Gastroesophageal sphincter (tissue), 4 donors: Measurements from ENCODE around the gene MEF2C. TPM values are rescaled to one million over a fixed set of nuclear protein-coding genes. Genes with fewer than 3 reads are reported as not detected.

ENCODE experiments used
- ATAC-seq: fragments of 150-250 bp; one replicate; pipeline ENCODE4 v1.9.1; 2016; ENCODE audit warnings: mild to moderate bottlenecking, moderate library complexity
- H3K27ac ChIP-seq, 4 donors: fragments of 200-600 bp; sonication (generic) in 3 of 4; 1 replicate in 3 of 4; 2 replicates in 1 of 4; pipeline ENCODE4 v1.5.1; 2016 to 2019
- H3K27me3 ChIP-seq: fragments of 200-600 bp; sonication (generic); one replicate; pipeline ENCODE4 v1.5.1; 2019
- H3K36me3 ChIP-seq, 2 donors: fragments of 200-600 bp; sonication (generic); one replicate each; pipeline ENCODE4 v1.5.1; 2019; ENCODE audit warnings: control low read depth in 1 of 2
- H3K4me1 ChIP-seq, 3 donors: fragments of 200-600 bp; sonication (generic); 1 replicate in 2 of 3; 2 replicates in 1 of 3; pipeline ENCODE4 v1.5.1; 2016 to 2019; ENCODE audit warnings: control low read depth in 2 of 3
- H3K4me3 ChIP-seq, 2 donors: fragments of 200-600 bp; sonication (generic); one replicate each; pipeline ENCODE4 v1.5.1; 2019; ENCODE audit warnings: mild to moderate bottlenecking in 1 of 2, moderate library complexity in 1 of 2
- H3K9me3 ChIP-seq, 3 donors: fragments of 200-600 bp; sonication (generic); one replicate each; pipeline ENCODE4 v1.5.1; 2017 to 2019; ENCODE audit warnings: control low read depth in 2 of 3
- EP300 ChIP-seq: sonication (generic); formaldehyde crosslinking; IDR thresholded peaks from one replicate; pipeline ENCODE4 v1.6.1; 2017; ENCODE audit warnings: antibody characterized with exemption, mild to moderate bottlenecking
- POLR2A ChIP-seq, 2 donors: fragments of 450-650 bp; IDR thresholded peaks; one replicate each; pipeline ENCODE4 v1.6.1; 2017; ENCODE audit warnings: antibody characterized with exemption in 2 of 2, mild to moderate bottlenecking in 2 of 2, moderate library complexity in 1 of 2
- POLR2AphosphoS5 ChIP-seq: sonication (generic); formaldehyde crosslinking; IDR thresholded peaks from one replicate; pipeline ENCODE4 v1.6.1; 2017; ENCODE audit warnings: antibody characterized with exemption
- WGBS, 2 donors: methylation state at CpG; one replicate each; pipeline ENCODE4 v1.1.5; 2018; ENCODE audit warnings: low coverage in 1 of 2; 5-methylcytosine and 5-hydroxymethylcytosine counted together
- total RNA-seq, 4 donors: library from RNA; depleted of rRNA; stranded (reverse); fragments of >200 nt; gene quantifications; one replicate each; pipeline ENCODE4 v1.1.0, GENCODE V29; 2016
- TF ChIP-seq, protein P1 (sequence below), 4 experiments: fragments of 200-600 bp in 2 of 4; fragments of 450-650 bp in 2 of 4; sonication (generic) in 1 of 4; IDR thresholded peaks; one replicate each; pipeline ENCODE4 v1.5.1; 2017 to 2019; ENCODE audit warnings: antibody characterized with exemption in 4 of 4, mild to moderate bottlenecking in 2 of 4, moderate library complexity in 2 of 4

MEF2C gene
- total RNA-seq, 4 donors from 2014 or later, result 23.1 to 66.9 (median 29.5) TPM

DNA sequence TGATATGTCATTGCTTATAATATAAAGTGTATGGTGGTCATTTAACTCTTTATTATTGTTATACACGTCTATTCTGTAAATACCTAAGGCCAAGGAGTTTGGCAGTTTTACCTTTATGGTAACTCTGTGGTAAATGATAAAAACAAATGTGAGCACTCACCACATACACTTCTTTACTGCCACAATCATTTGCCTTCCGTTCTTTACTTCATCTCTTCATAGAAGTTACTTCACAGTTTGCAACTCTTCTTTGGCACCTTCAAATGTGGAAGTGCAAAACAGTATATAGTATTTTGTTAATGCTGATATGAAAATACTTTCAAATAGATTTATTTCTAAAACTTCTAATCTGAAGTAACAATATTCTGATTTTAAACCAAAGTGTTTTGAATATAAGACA, 4.4 kb upstream of the MEF2C start:
- Histone ChIP-seq H3K9me3 (no peaks in the 10 kb centered on the region), H3K4me3 (no peak overlapping the region), H3K27me3 (no peaks in the 10 kb centered on the region), H3K36me3 (no peaks in the 10 kb centered on the region), H3K4me1 (peaks cover 0 to 58% (median 11%) of the 10 kb centered on the region in 3 donors), H3K27ac (peak overlapping the region; percentile 83 to 96 (median 93))
- TF ChIP-seq EP300 (no peak), POLR2A (IDR thresholded peaks at IDR 0.05) (no peak)
- no peak for ATAC-seq
- WGBS, 2 donors, result 33 to 37% methylated on average over 2 of the region's 2 CpGs

DNA sequence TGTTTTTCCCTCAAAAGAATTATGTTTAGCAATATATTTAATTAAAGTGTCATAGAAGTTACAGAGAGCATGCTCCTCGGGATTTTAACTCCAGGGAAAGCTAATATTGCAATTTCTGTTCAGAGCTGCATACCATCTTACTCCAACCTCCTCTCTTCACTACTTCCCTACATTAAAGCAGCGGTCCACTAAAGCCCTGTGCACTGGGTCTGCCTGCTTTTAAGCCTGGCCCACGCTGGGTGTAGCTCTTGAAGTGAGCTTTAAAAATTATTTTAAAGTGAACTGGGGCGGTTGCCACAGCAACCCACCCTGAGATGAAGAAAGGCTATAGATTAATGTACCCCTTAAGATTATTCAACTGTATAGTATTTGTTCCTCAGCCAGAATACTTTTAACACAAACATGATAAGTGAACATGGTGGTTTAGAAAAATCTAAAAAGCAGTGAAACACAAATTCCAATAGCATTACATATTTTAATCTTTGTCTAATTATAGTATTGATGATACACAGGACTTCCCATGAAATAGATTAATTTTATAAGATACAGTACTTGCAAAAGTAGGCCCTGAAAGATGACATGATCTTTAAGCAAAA, 3.9 kb upstream of the MEF2C start:
- 31 to 40% methylated on average over 2 to 4 of the region's 4 CpGs for WGBS, 2 donors
- peak overlapping the region; percentile 27 to 28 for H3K4me3 ChIP-seq
- H3K27ac ChIP-seq, result peak overlapping the region; percentile 83 to 96 (median 93)
- H3K9me3 ChIP-seq, result no peaks in the 10 kb centered on the region
- no peak for ATAC-seq
- H3K4me1 ChIP-seq, result peaks cover 0 to 58% (median 11%) of the 10 kb centered on the region in 3 donors
- no peaks in the 10 kb centered on the region for H3K27me3 ChIP-seq
- TF ChIP-seq EP300, result no peak
- TF ChIP-seq POLR2AphosphoS5, result no peak
- TF ChIP-seq POLR2A (IDR thresholded peaks at IDR 0.05), result no peak
- TF ChIP-seq, protein P1, sequence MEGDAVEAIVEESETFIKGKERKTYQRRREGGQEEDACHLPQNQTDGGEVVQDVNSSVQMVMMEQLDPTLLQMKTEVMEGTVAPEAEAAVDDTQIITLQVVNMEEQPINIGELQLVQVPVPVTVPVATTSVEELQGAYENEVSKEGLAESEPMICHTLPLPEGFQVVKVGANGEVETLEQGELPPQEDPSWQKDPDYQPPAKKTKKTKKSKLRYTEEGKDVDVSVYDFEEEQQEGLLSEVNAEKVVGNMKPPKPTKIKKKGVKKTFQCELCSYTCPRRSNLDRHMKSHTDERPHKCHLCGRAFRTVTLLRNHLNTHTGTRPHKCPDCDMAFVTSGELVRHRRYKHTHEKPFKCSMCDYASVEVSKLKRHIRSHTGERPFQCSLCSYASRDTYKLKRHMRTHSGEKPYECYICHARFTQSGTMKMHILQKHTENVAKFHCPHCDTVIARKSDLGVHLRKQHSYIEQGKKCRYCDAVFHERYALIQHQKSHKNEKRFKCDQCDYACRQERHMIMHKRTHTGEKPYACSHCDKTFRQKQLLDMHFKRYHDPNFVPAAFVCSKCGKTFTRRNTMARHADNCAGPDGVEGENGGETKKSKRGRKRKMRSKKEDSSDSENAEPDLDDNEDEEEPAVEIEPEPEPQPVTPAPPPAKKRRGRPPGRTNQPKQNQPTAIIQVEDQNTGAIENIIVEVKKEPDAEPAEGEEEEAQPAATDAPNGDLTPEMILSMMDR (IDR thresholded peaks at IDR 0.05), result no peak
- H3K36me3 ChIP-seq, result no peaks in the 10 kb centered on the region

GRCh38 chr5:88886252-88886651, 3.3 kb upstream of the MEF2C start:
- no peak for ATAC-seq
- H3K27ac ChIP-seq, result peak overlapping the region; percentile 83 to 96 (median 93)
- peaks cover 0 to 60% (median 11%) of the 10 kb centered on the region in 3 donors for H3K4me1 ChIP-seq
- no peaks in the 10 kb centered on the region for H3K9me3 ChIP-seq
- peak overlapping the region; percentile 27 to 28 for H3K4me3 ChIP-seq
- no peak for TF ChIP-seq POLR2AphosphoS5
- TF ChIP-seq EP300, result no peak
- TF ChIP-seq, protein P1 (IDR thresholded peaks at IDR 0.05), result no peak
- no peaks in the 10 kb centered on the region for H3K36me3 ChIP-seq
- H3K27me3 ChIP-seq, result no peaks in the 10 kb centered on the region
- 43% methylated on average over 1 of the region's 1 CpG; no CpG with 5 or more reads in 1 of the 2 donors for WGBS, 2 donors

GRCh38 chr5:88885002-88885401, 2.0 kb upstream of the MEF2C start:
- Histone ChIP-seq H3K27me3 (no peaks in the 10 kb centered on the region), H3K9me3 (no peaks in the 10 kb centered on the region), H3K4me3 (peak overlapping the region; percentile 68 to 79), H3K36me3 (no peaks in the 10 kb centered on the region), H3K4me1 (peaks cover 0 to 58% (median 5%) of the 10 kb centered on the region in 3 donors), H3K27ac (peak overlapping the region; percentile 83 to 96 (median 93))
- no peak for ATAC-seq
- TF ChIP-seq POLR2AphosphoS5, result no peak
- TF ChIP-seq POLR2A (IDR thresholded peaks at IDR 0.05), result no peak
- no peak for TF ChIP-seq EP300
- TF ChIP-seq, protein P1 (IDR thresholded peaks at IDR 0.05), result no peak
- WGBS, 2 donors, result 19 to 31% methylated on average over 1 of the region's 1 CpG

DNA sequence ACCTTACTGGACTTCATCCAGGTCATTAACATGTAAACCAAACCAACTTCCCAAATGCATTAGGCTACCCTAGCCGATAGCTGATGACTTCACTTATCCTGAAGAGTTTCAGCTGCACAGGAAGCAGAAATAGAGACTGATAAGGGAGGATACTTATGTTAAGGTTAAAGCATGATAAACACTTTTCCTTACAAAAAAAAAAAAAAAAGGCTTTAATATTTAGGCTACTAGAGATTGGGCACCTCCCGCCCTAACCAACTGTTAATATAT, 1.6 kb upstream of the MEF2C start:
- WGBS, 2 donors, result 10 to 28% methylated on average over 2 of the region's 2 CpGs
- Histone ChIP-seq H3K9me3 (no peaks in the 10 kb centered on the region), H3K27me3 (no peaks in the 10 kb centered on the region), H3K27ac (peak overlapping the region; percentile 83 to 96 (median 93)), H3K4me1 (peaks cover 0 to 61% (median 5%) of the 10 kb centered on the region in 3 donors), H3K4me3 (peak overlapping the region; percentile 68 to 79), H3K36me3 (no peaks in the 10 kb centered on the region)
- ATAC-seq, result no peak
- TF ChIP-seq EP300 (no peak), POLR2A (IDR thresholded peaks at IDR 0.05) (no peak), POLR2AphosphoS5 (no peak)
- TF ChIP-seq, protein P1 (IDR thresholded peaks at IDR 0.05), result no peak
